ENCODE results near the gene PTPN14.

Gene PTPN14

GRCh38 chr1:214354440-214355148, 196.8 kb downstream of the PTPN14 start:
- no peak for DNase-seq

DNA sequence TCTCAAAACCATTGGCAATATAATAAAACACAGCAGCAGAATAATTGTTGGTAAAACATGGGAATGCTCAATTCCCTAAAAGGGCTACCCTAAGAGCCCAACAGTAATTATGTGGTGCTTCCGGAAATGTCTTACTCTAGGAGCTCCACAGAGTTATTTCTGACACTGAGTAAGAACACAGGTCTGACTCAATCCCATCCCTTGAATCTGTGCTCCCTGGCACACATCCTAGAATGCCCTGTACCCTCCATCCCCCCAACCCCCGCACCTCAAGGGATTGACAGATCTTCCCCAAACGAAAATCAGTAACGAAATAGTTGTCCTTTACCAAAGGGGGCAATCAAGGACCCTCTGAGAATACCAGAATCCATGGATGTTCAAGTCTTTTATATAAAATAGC, 198.6 kb downstream of the PTPN14 start:
- DNase-seq = no peak

- no peak for DNase-seq
Observed at GRCh38 chr1:214351551-214352277, 199.7 kb downstream of the PTPN14 start.

DNA sequence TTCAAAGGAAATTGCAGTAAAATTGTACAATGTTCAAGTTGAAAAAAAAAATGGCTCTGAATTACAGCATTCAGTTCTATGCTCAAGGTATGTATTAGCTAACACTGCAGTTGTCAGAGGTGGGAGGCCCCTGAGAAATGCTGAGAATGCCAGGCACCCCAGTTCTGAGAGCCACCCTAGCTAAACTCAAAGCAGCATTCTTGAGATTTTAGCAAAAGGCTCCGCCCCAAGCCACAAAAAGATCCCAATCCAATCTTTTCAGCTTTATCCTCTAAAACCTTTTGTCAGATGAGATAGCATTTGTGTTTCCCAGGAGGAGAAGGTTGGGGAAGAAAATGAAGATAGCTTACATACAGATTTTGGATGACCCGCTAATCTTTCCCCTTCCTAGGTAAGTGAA, 201.6 kb downstream of the PTPN14 start:
- DNase-seq = no peak

- DNase-seq = no peak
Observed at GRCh38 chr1:214349008-214349407, 202.4 kb downstream of the PTPN14 start.

DNA sequence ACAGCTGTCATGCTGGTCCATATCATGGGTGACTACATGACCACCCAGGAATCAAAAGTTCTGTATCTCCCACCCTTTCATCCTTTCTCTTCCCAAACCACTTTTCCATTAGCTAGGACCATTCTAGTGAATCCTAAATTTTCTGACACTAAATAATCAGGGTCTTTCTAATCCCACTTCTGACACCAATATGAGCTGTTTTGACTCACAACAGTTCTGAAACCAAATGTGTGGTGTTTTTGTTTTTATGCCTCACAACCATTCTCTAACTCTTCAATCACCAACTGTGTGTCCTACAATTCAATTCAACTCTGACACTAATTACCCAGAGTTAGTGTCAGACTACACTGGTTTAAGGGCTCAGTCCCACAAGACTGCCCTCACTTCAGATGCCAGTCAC, 206.5 kb downstream of the PTPN14 start:
- no peak for DNase-seq

- no peak for DNase-seq
Observed at GRCh38 chr1:214342525-214342924, 208.9 kb downstream of the PTPN14 start.

DNA sequence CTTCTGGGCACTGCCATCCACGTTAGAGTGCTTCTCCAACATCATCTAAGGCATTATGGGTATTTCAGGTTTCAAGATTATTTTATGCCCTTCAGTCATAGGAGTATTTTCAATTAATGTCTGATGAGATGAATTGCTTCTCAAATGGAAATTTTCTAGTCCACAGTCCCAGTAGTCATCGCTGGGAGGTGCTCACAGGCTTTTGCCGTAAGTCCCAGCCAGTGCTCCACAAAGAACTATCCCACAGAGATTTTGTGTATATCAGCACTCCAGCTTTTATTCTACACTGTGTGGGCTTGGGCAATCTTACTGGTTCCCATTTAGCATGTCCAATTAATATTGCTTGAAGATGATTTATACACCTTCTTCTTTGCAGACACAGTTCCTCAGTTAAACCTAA, 209.5 kb downstream of the PTPN14 start:
- DNase-seq = no peak

DNA sequence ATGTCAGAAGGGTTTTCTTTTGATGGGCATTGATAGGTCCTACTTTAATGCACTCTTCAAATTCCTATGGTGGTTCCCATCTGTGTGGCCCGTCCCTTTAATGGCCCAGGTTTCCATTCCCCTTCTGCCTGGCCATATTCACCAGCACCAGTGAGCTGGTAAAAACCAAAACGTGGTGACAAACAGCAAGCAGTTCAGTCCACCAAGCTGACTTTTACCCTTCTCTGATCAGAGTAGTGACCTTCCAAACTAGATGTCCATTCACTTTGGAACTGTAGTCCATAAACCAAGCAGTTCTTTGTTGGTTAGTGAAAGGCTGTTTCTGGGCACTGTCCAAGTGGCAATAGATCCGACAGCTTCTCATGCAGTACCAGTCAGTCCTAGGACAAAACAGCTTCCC, 209.9 kb downstream of the PTPN14 start:
- no peak for DNase-seq

DNA sequence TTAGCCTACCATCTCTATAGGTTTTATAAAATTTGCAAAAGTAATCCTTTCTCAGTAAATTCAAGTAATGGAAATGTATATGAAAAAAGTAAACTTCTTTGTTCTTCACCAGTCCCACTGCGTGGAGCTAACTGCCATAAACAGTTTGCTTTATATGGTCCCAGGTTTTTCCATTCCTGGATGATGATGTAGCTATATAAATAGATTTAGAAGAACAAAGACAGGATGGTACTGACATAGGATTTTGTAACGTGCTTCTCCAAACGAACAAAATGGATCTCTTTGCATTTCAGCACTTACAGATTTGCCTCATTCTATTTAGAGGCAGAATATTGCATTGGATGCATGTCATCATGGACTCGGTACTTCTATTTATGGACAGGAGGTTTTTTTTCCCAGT, 213.2 kb downstream of the PTPN14 start:
- DNase-seq = no peak

- DNase-seq = no peak
Observed at GRCh38 chr1:214337511-214337910, 213.9 kb downstream of the PTPN14 start.

- DNase-seq = no peak
Observed at GRCh38 chr1:214337015-214337414, 214.4 kb downstream of the PTPN14 start.

DNA sequence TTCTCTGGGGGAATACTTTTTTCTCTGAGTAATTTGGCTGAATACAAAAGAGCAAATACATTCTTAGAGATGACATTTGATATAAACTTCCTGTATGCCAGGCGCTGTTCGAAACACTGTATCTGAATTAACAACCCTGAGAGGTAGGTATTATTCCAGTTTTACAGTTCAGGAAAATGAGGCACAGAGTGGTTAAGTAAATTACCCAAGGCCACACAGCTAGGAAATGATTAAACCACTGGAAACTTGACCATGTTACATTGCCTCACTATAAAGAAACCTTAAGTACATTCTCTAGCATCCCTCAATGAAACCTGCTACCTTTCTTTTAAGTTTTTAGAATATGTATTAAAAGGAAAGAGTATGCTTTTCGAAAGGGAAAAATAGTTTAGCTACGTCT, 215.8 kb downstream of the PTPN14 start:
- no peak for DNase-seq

DNA sequence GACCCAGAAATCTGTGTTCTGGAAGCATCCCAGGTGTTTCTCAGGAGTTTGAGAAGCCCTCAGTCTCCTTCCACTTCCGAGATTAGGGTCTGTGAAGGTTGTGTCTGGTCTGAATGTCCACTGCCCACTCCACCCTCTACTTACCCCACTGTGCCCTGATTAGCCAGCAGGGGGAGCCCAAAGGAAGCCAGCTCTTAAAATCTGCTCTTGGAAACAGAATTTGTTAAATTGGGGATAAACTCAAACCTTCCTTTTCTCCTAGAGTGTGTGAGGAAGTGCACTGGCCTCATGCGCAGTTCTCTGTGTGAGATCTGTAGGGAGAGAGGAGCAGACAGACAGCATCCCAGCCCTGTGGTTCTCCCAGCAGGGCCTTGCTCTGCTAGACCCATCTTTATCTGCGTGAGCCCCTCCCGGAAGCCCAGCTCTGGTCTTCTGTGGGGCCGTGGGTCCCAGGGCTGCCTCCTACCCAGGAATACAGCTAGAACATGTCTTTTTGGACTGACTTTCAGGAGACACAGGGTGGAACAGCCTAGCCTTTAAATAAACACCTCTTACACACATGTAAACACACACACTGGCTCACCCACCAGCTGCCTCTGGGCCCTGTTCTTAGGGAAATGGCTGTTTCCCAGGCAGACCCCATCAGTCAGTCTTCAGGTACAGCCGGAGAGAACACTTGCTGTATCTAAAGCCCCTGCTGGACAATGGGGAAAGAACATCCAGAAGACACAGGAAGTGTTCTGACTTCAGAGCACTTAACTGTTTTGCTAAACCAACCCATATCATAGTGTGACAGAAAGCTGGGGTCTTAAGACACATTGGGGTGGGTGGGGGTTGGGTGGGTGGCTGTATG, 218.2 kb downstream of the PTPN14 start:
- DNase-seq = peak; percentile 11

- peak; percentile 34 for DNase-seq
Observed at GRCh38 chr1:214331827-214332423, 219.5 kb downstream of the PTPN14 start.

DNA sequence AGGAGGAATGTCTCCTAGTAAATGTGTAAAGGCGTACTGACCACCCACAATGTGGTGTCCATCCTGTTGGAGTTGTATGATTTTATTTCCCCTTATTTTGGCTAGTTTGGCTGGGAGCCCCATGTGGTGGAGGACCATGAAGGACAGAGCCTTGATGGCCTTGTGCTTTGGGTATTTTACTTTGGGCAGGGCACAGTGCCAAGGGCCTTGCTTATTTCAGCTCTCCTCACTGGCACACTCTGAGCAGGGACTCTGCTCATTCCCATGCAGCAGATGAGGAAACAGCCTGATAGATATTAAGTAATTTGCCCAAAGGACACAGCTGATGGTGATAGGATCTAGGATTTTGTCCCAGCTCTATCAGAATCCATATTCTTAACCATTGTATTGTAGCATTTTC, 220.2 kb downstream of the PTPN14 start:
- DNase-seq = no peak

- DNase-seq = no peak
Observed at GRCh38 chr1:214330715-214331114, 220.7 kb downstream of the PTPN14 start.

- DNase-seq = no peak
Observed at GRCh38 chr1:214330222-214330621, 221.2 kb downstream of the PTPN14 start.

- no peak for DNase-seq
Observed at GRCh38 chr1:214329470-214330220, 221.8 kb downstream of the PTPN14 start.

DNA sequence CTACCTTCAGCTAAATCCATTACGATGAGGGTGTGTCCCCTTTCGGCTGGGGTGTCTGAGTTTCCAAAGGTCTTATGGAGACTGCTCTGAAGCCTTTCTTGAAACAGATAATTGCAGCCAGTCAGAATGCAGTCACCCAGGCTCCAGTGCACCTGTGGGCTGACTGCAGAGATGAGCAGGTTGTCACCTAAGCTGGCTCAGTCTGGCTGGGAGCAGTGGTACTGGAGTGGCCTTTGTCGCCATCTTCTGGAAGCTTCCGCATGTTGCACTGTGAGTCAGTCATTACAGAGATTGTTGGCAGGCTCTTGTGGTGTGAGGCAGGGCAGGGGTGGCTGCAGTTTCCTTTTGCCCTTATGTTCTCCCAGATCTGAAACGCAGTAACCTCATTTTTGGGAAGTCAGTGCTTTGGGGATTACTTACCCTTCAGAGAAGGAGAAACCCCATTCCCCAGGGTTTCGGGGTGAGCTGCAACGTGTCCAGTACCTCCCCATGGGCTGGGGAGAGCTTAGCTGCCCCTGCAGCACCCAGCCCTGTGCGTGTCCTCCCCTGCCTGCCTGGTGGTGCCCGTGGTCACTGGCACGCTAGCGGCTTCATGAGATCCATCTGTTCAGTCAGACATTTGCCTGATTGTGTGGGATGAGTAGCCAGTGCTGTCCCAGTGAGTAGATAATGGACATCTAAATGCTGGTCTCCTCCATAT, 222.5 kb downstream of the PTPN14 start:
- DNase-seq = peak; percentile 85

- DNase-seq = no peak
Observed at GRCh38 chr1:214327514-214327913, 223.9 kb downstream of the PTPN14 start.

- DNase-seq = no peak
Observed at GRCh38 chr1:214326406-214326805, 225.0 kb downstream of the PTPN14 start.

All from midbrain (tissue), 1 donor.